Stimulated activated naive CD4-positive, alpha-beta T cell (primary cell): Measurements from ENCODE around the gene GPR15LG.

Experiments used
- DNase-seq, 6 experiments: peaks; one replicate each; lab custom pipeline; 2025; lab: John Stamatoyannopoulos, UW

Gene GPR15LG

DNA sequence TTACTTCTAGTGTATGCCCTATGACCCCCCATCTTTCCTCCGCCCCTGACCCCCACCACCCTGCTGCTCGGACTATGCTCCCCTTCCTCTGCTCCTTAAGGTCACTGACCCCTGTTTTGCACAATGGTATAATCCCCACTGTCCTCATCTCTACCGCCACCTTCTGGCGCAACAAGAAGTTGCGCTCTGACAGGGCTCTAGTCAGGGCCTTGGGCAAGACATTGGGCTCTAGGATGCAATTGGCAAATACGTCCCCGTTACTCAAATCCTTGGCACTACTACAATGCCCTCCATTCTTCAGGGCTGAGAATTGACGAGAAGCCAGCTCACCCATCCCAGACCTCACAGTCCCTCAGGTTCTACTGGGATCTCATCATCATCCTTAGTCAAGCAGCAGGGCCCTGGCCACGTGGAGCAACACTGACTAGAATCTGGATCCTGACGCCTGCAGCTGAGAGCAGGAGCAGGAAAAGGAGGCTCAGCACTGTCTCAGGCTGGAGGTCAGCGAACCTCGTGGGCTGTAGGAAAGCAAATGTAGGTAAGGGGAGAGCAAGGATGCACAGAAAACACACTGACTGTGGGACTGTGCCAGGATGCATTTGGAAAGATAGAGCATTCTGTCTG lies 41.1 kb downstream of the GPR15LG start:
- DNase-seq = peak in 3 of 6 experiments; percentile 5 to 27 (median 6)

DNA sequence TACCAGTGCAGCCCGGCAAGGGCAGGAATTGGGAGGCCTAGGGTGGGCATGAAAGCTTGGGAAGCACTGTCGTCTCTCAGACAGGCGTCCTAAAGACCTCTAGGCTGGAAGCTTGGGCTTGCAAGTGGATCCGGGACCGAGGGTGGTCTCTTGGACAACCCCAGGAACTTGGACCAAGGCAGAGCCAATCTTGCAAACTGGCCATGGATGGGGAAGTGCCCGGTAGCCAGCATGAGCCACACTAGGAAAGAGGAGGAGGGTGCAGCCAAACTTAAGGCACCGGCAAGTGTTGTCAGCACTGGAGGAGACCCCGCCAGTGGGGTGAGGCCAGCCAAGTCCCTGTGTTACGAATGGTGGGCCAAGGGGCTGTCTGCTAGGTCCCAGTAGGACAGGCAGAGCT lies 43.2 kb downstream of the GPR15LG start:
- no peak for DNase-seq

DNA sequence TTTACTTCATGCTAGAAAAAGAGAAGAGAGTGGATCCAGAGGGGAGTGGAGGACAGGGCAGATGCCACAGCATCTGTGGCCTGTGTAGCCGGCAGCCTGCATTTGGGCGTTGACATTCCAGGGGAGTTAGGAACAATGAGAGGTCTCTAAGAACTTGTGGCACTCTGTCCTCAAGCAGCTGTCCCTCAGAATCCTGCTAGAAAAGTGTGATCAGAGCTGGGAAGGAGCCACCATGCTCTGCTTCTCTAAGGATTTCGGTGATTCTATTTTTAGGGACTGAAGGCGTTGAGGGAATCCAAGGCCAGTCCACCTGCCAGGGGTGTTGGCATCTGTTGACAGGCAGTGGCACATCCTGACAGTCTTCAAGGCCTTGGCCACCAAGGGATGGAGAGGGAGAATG lies 44.1 kb downstream of the GPR15LG start:
- DNase-seq = no peak

DNA sequence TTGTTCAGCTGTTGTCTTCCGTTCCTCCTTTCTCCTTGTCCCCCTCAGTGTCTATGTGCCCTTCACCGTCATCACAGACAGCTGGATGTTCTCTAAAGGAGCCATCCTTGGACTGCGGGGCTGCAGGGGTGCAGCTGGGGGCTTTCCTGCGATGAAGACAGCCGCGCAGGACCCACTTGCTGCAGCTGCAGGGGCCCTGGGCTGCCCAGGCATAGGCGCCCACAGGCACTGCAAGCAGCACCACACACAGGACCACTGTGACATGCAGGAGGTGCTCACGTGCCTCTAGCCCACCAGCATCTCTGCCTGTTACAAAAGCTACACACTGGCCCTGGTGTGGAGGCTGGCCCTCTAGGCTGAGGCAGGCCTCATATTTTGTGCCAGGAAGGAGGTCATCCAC lies 48.3 kb downstream of the GPR15LG start:
- no peak for DNase-seq

DNA sequence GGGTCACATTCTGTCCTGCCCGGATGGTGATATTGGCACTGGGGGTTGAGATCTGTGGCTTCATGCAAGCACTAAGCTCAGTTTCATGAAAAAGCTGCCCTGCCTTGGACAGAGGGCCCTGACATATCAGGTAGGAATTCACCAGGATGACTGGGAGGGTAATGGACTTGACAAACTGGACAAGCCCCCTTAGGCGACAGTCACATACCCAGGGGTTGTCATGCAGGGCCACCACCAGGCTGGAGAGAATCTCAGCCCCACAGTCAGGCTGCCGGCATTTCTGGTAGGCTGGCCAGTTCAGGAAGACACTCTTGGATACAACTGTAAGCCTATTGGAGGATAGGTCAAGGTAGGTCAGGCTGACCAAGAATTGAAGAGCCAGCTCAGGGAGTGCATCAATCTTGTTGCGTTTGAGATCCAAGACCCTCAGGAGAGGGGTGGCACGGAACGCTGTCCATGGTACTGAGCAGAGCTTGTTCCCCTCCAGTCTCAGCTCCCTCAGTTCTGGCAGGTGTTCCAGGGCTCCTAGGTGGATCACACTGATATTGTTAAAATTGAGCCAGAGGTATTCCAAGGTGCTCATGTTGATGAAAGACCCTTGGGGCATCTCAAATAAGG lies 50.9 kb downstream of the GPR15LG start:
- no peak for DNase-seq

DNA sequence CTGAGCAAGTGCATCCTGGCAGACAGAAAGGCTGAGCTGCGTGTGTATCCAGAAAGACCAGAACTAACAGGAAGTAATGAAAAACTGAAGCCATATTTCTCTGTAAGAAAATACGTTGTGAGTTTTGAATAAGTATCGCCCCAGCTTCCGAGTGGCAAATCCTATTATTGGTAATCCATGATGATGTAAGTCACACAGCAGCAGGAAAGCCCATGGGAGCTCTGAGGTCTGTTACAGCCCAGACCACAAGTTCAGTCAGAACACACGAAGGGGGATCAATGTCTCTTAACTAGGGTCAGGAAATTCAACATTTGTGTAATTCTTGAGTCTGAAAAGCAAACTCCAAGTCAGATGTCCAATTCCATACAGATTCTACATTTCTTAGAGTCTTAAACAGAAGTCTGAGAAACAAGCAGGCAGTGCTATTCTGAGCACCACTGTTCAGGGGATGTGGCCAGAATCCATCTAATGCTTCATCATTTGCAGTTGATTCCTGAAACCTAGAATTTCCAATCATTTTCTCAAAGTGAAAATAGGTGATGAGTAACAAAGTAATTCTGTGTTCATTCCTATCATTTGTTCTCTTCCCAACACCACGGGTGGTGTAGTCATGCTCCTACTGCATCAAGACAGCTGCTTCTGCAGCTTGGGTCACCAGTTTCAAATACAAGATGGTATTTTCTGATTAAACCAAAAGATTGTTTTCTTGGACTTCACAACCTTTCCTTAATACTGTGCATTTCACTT lies 52.0 kb downstream of the GPR15LG start, which contains the start of gene LRIT2:
Gene LRIT2, minus strand, starts transcription at position 118 of the 747 bp plus-strand sequence. Its CDS starts 24 bp downstream, at position 94.
- no peak for DNase-seq

DNA sequence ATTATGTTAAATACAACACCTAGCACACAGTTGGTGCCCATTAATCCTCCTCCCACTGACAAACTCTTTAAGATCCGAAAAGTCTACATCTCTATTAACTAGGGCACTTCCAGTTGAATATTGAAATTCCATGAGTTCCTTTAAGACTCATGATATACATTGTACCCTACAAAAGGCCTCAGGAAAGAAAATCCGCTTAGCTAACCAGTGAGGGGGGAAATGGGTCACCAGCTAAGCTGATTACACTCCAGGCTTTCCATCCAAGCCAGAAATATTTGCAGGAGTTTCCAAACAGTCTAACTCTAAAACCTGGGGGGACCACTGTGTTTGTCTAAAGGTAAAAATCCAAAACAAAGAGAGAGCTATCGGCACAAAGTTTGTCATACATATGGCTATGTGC lies 53.0 kb downstream of the GPR15LG start:
- no peak for DNase-seq

DNA sequence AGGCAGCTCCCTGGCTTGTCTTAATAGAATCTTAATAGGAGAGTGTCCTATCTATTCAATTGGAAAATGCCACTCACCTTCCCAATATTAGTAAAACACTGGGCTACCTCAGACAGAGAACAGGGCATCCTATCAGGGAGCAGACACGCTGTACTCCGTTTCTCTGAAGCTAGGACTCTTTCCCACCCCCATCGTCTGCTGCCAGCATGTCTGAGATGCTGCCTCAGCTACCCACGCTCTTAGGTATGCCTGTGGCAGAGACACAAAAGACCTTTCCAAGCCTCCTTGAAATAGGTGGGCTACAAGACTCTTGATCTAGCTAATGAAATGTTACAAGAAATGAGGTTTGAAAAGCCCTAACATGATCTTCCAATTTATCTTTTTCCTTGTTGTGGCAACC lies 54.2 kb downstream of the GPR15LG start:
- DNase-seq = no peak

DNA sequence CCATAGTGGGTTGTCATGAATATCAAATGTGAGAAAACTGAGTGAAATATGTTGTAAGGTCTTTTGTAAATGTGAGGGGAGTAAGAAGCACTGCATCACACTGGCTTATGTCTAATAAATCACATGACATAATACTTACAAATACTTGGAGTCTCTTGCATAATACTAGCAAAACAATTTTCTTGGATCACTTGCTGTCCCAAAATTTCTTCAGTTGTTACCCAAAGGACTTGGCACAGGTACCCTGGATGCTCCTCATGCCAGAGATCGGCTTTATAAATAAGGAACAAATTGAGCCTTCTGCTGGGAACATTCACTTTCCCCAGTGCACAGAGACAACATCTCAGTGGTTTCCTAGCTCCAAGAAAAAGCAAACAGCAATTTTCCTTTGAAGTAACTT lies 56.8 kb downstream of the GPR15LG start:
- DNase-seq = no peak

DNA sequence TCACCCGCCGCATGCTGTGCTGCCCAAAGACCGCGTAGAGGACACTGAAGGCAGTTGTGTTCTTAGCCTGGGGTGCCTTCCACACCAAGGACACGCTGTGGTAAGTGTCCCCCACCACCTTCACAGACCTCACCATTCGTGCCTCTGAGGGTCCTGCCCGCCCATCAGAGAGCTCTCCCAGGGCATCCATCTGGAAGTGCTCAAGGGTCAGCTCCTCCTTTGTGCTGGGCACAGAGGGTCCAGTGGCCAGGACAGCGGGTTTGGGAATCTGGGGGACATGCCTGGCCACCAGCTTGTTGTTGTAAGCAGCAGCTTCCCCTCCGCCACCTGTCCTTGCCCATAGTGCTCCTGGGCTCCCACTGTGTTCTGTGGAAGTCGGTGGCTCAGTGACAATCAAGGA lies 58.8 kb downstream of the GPR15LG start:
- DNase-seq = no peak

DNA sequence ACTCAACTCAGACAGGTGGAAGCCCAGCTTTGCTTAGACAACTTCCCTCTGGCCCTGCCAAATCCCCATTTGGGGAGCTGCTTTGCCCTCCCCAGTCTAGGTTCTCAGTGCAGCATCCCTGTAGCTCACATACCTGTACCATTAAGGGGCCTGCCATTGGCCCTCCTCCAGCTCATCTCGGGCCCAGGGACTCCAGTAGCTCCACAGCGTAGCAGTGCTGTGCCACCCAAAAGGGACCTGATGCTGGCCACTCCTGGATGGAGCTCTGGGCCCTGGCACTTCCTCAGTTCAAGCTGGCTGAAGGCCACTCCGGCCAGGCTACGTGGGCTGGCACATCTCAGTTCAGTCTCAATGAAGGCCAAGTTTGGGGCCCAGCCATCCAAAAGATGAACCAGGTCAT lies 60.3 kb downstream of the GPR15LG start:
- no peak for DNase-seq

DNA sequence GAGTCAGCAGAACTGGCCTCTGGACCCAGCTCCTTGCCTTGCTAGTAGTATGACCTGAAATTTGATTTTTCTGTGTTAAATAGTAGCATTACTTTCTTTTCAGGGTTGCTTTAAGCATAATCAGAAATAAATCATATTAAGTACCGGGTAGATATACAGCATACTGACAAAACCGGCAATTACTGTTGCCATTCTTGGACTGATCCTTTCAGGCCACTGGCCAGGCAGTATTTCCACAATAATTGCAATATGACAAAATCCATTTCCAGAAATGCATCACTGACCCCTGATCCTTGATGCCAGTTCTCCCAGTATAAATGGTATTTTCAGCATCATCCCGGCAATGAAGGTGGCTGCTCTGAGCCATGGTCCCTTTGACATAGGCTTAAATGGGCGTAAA lies 60.9 kb downstream of the GPR15LG start:
- DNase-seq = no peak
